GM12874 (cell line): ENCODE measurements around the gene DDX53.

Experiments
- TF ChIP-seq, protein P1 (sequence below): IDR thresholded peaks from 2 replicates; pipeline ENCODE4 v1.5.1; 2011; ENCODE audit warnings: low read depth, mild to moderate bottlenecking, control low read depth, low read length, moderate library complexity; ENCODE audit not compliant: insufficient read depth

The DDX53 gene

DNA sequence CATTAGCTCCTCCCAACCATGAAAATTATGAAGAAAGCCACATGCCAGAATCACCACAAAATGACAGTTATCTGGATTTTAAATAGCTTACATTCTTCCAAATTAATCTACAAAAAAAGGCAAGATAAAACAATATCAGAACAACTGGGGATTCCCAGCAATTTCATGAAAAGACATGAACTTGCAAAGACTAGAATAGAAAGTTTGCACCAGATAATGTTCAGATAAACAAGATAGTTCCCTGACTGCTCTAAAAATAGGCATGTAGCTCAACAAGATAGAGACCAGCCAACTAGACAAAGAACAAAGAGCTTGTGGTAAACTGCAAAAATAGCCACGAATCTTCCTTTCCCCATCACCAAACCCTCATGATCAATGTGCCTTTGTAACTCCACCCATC lies 30.3 kb upstream of the DDX53 start:
- TF ChIP-seq, protein P1, sequence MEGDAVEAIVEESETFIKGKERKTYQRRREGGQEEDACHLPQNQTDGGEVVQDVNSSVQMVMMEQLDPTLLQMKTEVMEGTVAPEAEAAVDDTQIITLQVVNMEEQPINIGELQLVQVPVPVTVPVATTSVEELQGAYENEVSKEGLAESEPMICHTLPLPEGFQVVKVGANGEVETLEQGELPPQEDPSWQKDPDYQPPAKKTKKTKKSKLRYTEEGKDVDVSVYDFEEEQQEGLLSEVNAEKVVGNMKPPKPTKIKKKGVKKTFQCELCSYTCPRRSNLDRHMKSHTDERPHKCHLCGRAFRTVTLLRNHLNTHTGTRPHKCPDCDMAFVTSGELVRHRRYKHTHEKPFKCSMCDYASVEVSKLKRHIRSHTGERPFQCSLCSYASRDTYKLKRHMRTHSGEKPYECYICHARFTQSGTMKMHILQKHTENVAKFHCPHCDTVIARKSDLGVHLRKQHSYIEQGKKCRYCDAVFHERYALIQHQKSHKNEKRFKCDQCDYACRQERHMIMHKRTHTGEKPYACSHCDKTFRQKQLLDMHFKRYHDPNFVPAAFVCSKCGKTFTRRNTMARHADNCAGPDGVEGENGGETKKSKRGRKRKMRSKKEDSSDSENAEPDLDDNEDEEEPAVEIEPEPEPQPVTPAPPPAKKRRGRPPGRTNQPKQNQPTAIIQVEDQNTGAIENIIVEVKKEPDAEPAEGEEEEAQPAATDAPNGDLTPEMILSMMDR = no peak

- TF ChIP-seq, protein P1 = no peak
These were observed 28.9 kb upstream of the DDX53 start for GRCh38 chrX:22970861-22971260.

- TF ChIP-seq, protein P1 = no peak
These were observed 25.1 kb upstream of the DDX53 start for GRCh38 chrX:22974616-22975015.

- TF ChIP-seq, protein P1 = no peak
These were observed 24.0 kb upstream of the DDX53 start for GRCh38 chrX:22975786-22976185.

- TF ChIP-seq, protein P1 = no peak
These were observed 13.8 kb upstream of the DDX53 start for GRCh38 chrX:22985958-22986357.

DNA sequence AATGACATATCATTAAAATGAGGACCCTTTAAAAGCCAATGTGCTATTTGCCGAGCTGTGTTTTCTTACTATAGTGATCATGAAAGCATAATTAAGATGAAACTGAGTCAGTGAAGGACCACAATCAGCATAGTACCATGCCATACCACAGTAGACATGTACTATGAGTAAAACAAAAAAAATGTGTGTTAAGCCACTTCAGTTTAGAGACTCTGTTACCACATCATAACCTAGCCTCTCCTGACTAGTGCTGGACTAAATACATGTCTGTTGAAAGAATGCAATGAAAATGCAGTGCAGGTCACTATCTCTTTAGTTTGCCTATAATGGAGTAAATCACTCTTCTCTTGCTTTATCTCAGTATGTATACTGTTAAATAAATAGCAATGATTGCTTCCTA lies 12.3 kb upstream of the DDX53 start:
- TF ChIP-seq, protein P1 = no peak

DNA sequence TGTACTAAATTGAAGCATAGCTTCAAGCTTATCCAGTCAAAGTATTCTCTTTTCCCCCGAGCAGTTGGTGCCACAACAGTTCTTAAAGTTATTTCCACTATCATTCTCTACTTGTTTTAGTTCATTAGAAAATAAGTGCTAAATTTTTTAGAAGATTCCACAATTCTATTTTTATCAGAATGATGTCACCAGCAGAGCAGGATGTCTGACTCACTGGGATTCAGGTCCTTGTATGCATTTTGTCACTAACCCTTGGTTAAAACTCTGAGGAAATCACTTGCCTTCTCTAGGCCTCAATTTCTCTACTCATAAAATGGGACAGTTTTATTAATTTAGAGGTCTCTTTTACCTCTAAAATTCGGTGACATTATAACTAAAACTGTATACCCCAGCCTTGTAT lies 3.4 kb downstream of the DDX53 start:
- TF ChIP-seq, protein P1 = no peak

- TF ChIP-seq, protein P1 = no peak
These were observed 8.8 kb downstream of the DDX53 start for GRCh38 chrX:23008431-23009099.
